Measurements from ENCODE around the gene FANCC.

- TF ChIP-seq REST (IDR thresholded peaks at IDR 0.05; ENCODE audit: low read depth), result no peak
- TF ChIP-seq POLR2AphosphoS5 (IDR thresholded peaks at IDR 0.05; ENCODE audit: low read depth, low read length), result no peak
- no peak for TF ChIP-seq RAD21 (IDR thresholded peaks at IDR 0.05; ENCODE audit: low read depth)
- no peak for TF ChIP-seq CTCF (IDR thresholded peaks at IDR 0.05 in 2 of 3, conservative IDR thresholded peaks at IDR 0.05 in 1 of 3; ENCODE audit: borderline replicate concordance in 1 of 3, insufficient read depth in 1 of 3, low read depth in 2 of 3, low read length in 2 of 3)
- TF ChIP-seq CBX3 (IDR thresholded peaks at IDR 0.05; ENCODE audit: low read depth), result no peak
- TF ChIP-seq MAX (IDR thresholded peaks at IDR 0.05), result no peak
- no peak for TF ChIP-seq ELF1 (IDR thresholded peaks at IDR 0.05; ENCODE audit: borderline replicate concordance, low read depth)
- no peak for TF ChIP-seq CEBPB (IDR thresholded peaks at IDR 0.05; ENCODE audit: low read depth)
Measured at GRCh38 chr9:95351051-95351450, 33.5 kb upstream of the FANCC start.
